H1 (cell line): ENCODE data around the gene ASL. TPM values are rescaled to one million over a fixed set of nuclear protein-coding genes. Genes with fewer than 3 reads are reported as not detected.

ENCODE experiments used
- CTCF ChIA-PET: fragments of 300-600 bp; sonication (Branson Sonifier 250); formaldehyde crosslinking; loops from one replicate; lab custom pipeline; 2021; ENCODE audit not compliant: partially characterized antibody; lab: Charles Lee
- POLR2A ChIA-PET: fragments of 300-600 bp; sonication (Branson Sonifier 250); formaldehyde crosslinking; loops from one replicate; lab custom pipeline; 2021; ENCODE audit warnings: inconsistent platforms; ENCODE audit not compliant: partially characterized antibody; lab: Charles Lee
- DNase-seq, 2 experiments: peaks; one replicate each; pipeline versions ENCODE4 v3.0.0 to v3.0.0-alpha.2; 2010 to 2022; ENCODE audit warnings: low spot score in 2 of 2, low read depth in 1 of 2, mixed read lengths in 1 of 2
- FAIRE-seq: peaks from 2 replicates; lab custom pipeline; 2011; peaks lifted over from hg19 to GRCh38; lab: Jason Lieb, UNC
- H2AFZ ChIP-seq: 2 replicates; pipeline ENCODE4 v1.8.1; 2012; ENCODE audit warnings: low read length, inconsistent platforms
- H2AK5ac ChIP-seq: 2 replicates; pipeline ENCODE4 v1.6.1; 2013; ENCODE audit warnings: low read depth, low read length
- H2BK120ac ChIP-seq: replicated peaks from 2 replicates; pipeline ENCODE3; 2013; ENCODE audit warnings: low read depth, low read length, inconsistent platforms
- H2BK12ac ChIP-seq: 2 replicates; pipeline ENCODE4 v1.6.1; 2013; ENCODE audit warnings: low read depth, low read length
- H2BK15ac ChIP-seq: 2 replicates; pipeline ENCODE4 v1.6.1; 2013; ENCODE audit warnings: low read length
- H2BK20ac ChIP-seq: 2 replicates; pipeline ENCODE4 v1.6.1; 2013; ENCODE audit warnings: low read length
- H2BK5ac ChIP-seq: 2 replicates; pipeline ENCODE4 v1.6.1; 2013; ENCODE audit warnings: low read depth, low read length
- H3K14ac ChIP-seq: 2 replicates; pipeline ENCODE4 v1.6.1; 2013; ENCODE audit warnings: inconsistent platforms; ENCODE audit not compliant: insufficient read length
- H3K18ac ChIP-seq: 2 replicates; pipeline ENCODE4 v1.6.1; 2013; ENCODE audit warnings: low read length; ENCODE audit errors: extremely low read depth
- H3K23ac ChIP-seq: 2 replicates; pipeline ENCODE4 v1.6.1; 2013; ENCODE audit warnings: inconsistent platforms; ENCODE audit not compliant: insufficient read length
- H3K23me2 ChIP-seq: 2 replicates; pipeline ENCODE4 v1.6.1; 2013; ENCODE audit warnings: low read depth, low read length
- H3K27ac ChIP-seq: 2 replicates; pipeline ENCODE4 v1.6.1; 2011; ENCODE audit warnings: low read depth, low read length, inconsistent platforms
- H3K27me3 ChIP-seq, 4 experiments: replicated peaks in 1 of 4; 1 replicate in 1 of 4; 2 replicates in 3 of 4; pipeline versions ENCODE4 v1.6.1 to v1.8.1; 2011 to 2013; ENCODE audit warnings: low read length in 3 of 4, mild to moderate bottlenecking in 3 of 4, inconsistent platforms in 2 of 4, mixed read lengths in 2 of 4, moderate library complexity in 1 of 4; ENCODE audit not compliant: control insufficient read depth in 3 of 4, insufficient read depth in 3 of 4; ENCODE audit errors: extremely low read depth in 1 of 4
- H3K36me3 ChIP-seq, 4 experiments: 2 replicates each; pipeline versions ENCODE4 v1.6.1 to v1.8.1; 2011 to 2013; ENCODE audit warnings: mild to moderate bottlenecking in 4 of 4, low read length in 3 of 4, moderate library complexity in 2 of 4, control low read depth in 1 of 4, inconsistent platforms in 1 of 4; ENCODE audit not compliant: insufficient read depth in 4 of 4, control insufficient read depth in 2 of 4
- H3K4ac ChIP-seq: replicated peaks from 2 replicates; pipeline ENCODE3; 2013; ENCODE audit warnings: low read length, low read depth, mixed read lengths, inconsistent platforms; ENCODE audit not compliant: insufficient read length
- H3K4me1 ChIP-seq, 4 experiments: replicated peaks in 1 of 4; 1 replicate in 1 of 4; 2 replicates in 3 of 4; pipeline versions ENCODE4 v1.6.1 to v1.8.1; 2011 to 2013; ENCODE audit warnings: low read length in 3 of 4, inconsistent platforms in 2 of 4, mixed read lengths in 1 of 4; ENCODE audit not compliant: insufficient read depth in 4 of 4, control insufficient read depth in 3 of 4
- H3K4me2 ChIP-seq, 2 experiments: 2 replicates each; pipeline versions ENCODE4 v1.6.1 to v1.8.1; 2011 to 2013; ENCODE audit warnings: low read depth in 2 of 2, low read length in 2 of 2, control low read depth in 1 of 2, inconsistent platforms in 1 of 2, mild to moderate bottlenecking in 1 of 2; ENCODE audit not compliant: insufficient read depth in 1 of 2
- H3K4me3 ChIP-seq, 4 experiments: fragments of 200-600, 300-600 bp in 1 of 4; sonication (generic), shearing (Covaris generic), sonication (Bioruptor Twin) in 1 of 4; 2 replicates each; pipeline versions ENCODE4 v1.5.1 to v1.8.1; 2011 to 2016; ENCODE audit warnings: low read length in 4 of 4, low read depth in 3 of 4, control low read depth in 2 of 4, inconsistent platforms in 2 of 4, mild to moderate bottlenecking in 2 of 4, mixed read lengths in 1 of 4, moderate library complexity in 1 of 4; ENCODE audit not compliant: insufficient read depth in 2 of 4; ENCODE audit errors: extremely low read depth in 1 of 4
- H3K56ac ChIP-seq: replicated peaks from 2 replicates; pipeline ENCODE3; 2013; ENCODE audit warnings: low read depth, mild to moderate bottlenecking, mixed read lengths, low read length, inconsistent platforms; ENCODE audit not compliant: insufficient read length
- H3K79me1 ChIP-seq: 2 replicates; pipeline ENCODE4 v1.6.1; 2013; ENCODE audit warnings: low read depth, low read length, control low read depth
- H3K79me2 ChIP-seq, 2 experiments: 2 replicates each; pipeline versions ENCODE4 v1.6.1 to v1.8.1; 2012 to 2013; ENCODE audit warnings: low read length in 2 of 2, mild to moderate bottlenecking in 2 of 2, inconsistent platforms in 1 of 2; ENCODE audit not compliant: insufficient read depth in 2 of 2, control insufficient read depth in 1 of 2
- H3K9ac ChIP-seq, 4 experiments: replicated peaks in 1 of 4; 1 replicate in 1 of 4; 2 replicates in 3 of 4; pipeline versions ENCODE4 v1.6.1 to v1.8.1; 2011 to 2013; ENCODE audit warnings: low read depth in 3 of 4, low read length in 3 of 4, control low read depth in 2 of 4, mild to moderate bottlenecking in 2 of 4, moderate library complexity in 2 of 4, inconsistent platforms in 1 of 4; ENCODE audit errors: extremely low read depth in 1 of 4
- H3K9me3 ChIP-seq, 2 experiments: 2 replicates each; pipeline versions ENCODE4 v1.6.1 to v1.8.1; 2012 to 2013; ENCODE audit warnings: mild to moderate bottlenecking in 2 of 2, moderate library complexity in 2 of 2, control low read depth in 1 of 2, inconsistent platforms in 1 of 2, low read depth in 1 of 2, low read length in 1 of 2, mixed read lengths in 1 of 2; ENCODE audit not compliant: insufficient read depth in 2 of 2
- H4K20me1 ChIP-seq, 2 experiments: replicated peaks in 1 of 2; 2 replicates each; pipeline versions ENCODE3 to v1.8.1; 2011 to 2013; ENCODE audit warnings: inconsistent platforms in 2 of 2, low read length in 2 of 2, mild to moderate bottlenecking in 1 of 2; ENCODE audit not compliant: insufficient read depth in 2 of 2, control insufficient read depth in 1 of 2
- H4K5ac ChIP-seq: 2 replicates; pipeline ENCODE4 v1.6.1; 2013; ENCODE audit warnings: low read length, low read depth, mixed read lengths, inconsistent platforms; ENCODE audit not compliant: insufficient read length
- H4K8ac ChIP-seq: 2 replicates; pipeline ENCODE4 v1.8.0; 2013; ENCODE audit warnings: mild to moderate bottlenecking, moderate library complexity, low read length, inconsistent platforms; ENCODE audit not compliant: insufficient read depth; ENCODE audit errors: extremely low read depth
- H4K91ac ChIP-seq: replicated peaks from 2 replicates; pipeline ENCODE3; 2013; ENCODE audit warnings: low read length, mixed read lengths, inconsistent platforms; ENCODE audit not compliant: insufficient read length
- ATF3 ChIP-seq: IDR thresholded peaks from 2 replicates; pipeline ENCODE4 v1.6.1; 2011; ENCODE audit warnings: low read depth, mild to moderate bottlenecking, low read length; ENCODE audit not compliant: insufficient read depth
- CEBPB ChIP-seq: IDR thresholded peaks from 2 replicates; pipeline ENCODE4 v1.6.1; 2012; ENCODE audit warnings: low read depth, low read length
- KDM1A ChIP-seq: fragments of 200-600, 300-600 bp; sonication (generic); IDR thresholded peaks from 2 replicates; pipeline ENCODE4 v1.7.1; 2016; ENCODE audit warnings: mild to moderate bottlenecking, low read length, borderline replicate concordance
- KDM5A ChIP-seq: fragments of 200-600 bp; IDR thresholded peaks from 2 replicates; pipeline ENCODE4 v1.7.1; 2012; ENCODE audit warnings: mild to moderate bottlenecking, low read length, inconsistent platforms, mixed read lengths
- NANOG ChIP-seq: IDR thresholded peaks from 2 replicates; pipeline ENCODE4 v1.6.1; 2011; ENCODE audit warnings: low read length, low read depth, mild to moderate bottlenecking, inconsistent platforms; ENCODE audit not compliant: insufficient read depth, poor library complexity, severe bottlenecking
- RFX5 ChIP-seq: IDR thresholded peaks from 2 replicates; pipeline ENCODE4 v1.6.1; 2011; ENCODE audit warnings: low read depth, low read length, improper control_type of control experiment, borderline replicate concordance
- RXRA ChIP-seq: IDR thresholded peaks from 2 replicates; pipeline ENCODE4 v1.6.1; 2011; ENCODE audit warnings: low read depth, mild to moderate bottlenecking, low read length, moderate library complexity; ENCODE audit not compliant: insufficient read depth
- SIN3A ChIP-seq, 2 experiments: IDR thresholded peaks in 1 of 2; conservative IDR thresholded peaks in 1 of 2; 2 replicates each; pipeline ENCODE4 v1.6.1; 2011 to 2012; ENCODE audit warnings: low read length in 2 of 2, improper control_type of control experiment in 1 of 2, low read depth in 1 of 2, mild to moderate bottlenecking in 1 of 2
- SUZ12 ChIP-seq: fragments of 200-600 bp; sonication (generic); IDR thresholded peaks from 2 replicates; pipeline ENCODE4 v1.6.1; 2012; ENCODE audit warnings: mild to moderate bottlenecking, inconsistent platforms, low read length, moderate library complexity, mixed read lengths
- ZNF274 ChIP-seq: IDR thresholded peaks from 2 replicates; pipeline ENCODE4 v1.7.0; 2012; ENCODE audit warnings: low read length, borderline replicate concordance; ENCODE audit errors: extremely low read depth
- WGBS, 2 experiments: shearing (Covaris generic) in 1 of 2; methylation state at CpG; one replicate each; pipeline versions ENCODE4 v1.1.6 to v1.1.7; 2013 to 2015; ENCODE audit warnings: low lambda C conversion rate in 2 of 2, mixed read lengths in 2 of 2, inconsistent platforms in 1 of 2, low coverage in 1 of 2, missing lambda C conversion rate in 1 of 2; ENCODE audit not compliant: insufficient replicate concordance in 2 of 2, insufficient coverage in 1 of 2, insufficient read length in 1 of 2; ENCODE audit errors: extremely low coverage in 1 of 2, missing lambda C conversion rate in 1 of 2; 5-methylcytosine and 5-hydroxymethylcytosine counted together
- polyA plus RNA-seq, 7 experiments: library from polyadenylated mRNA; depleted of rRNA in 3 of 7; stranded (reverse) in 5 of 7; unstranded in 2 of 7; fragments of >200 nt in 5 of 7; fragments of 200-250 nt in 2 of 7; gene quantifications; 1 replicate in 5 of 7; 2 replicates in 1 of 7; 4 replicates in 1 of 7; pipeline versions ENCODE4 v1.2.1 to v1.2.3, GENCODE V29; 2011 to 2013; ENCODE audit warnings: missing spikeins in 2 of 7, mixed read lengths in 2 of 7
- total RNA-seq: library from RNA; stranded (reverse); fragmentation: NEBNext Ultra II Directional; extraction: Animal tissue kit (Norgen Biotek cat#: 25700); gene quantifications from 2 replicates; pipeline ENCODE4 v1.2.1, GENCODE V29; 2021

The ASL gene
- total and polyA plus RNA-seq, 2 of the 8 experiments (the other 6 are each of a cell fraction or from before 2014, with no cell fraction given), result 23.3 to 35.3 TPM

GRCh38 chr7:66070222-66070621 lies 5.4 kb upstream of the ASL start:
- Histone ChIP-seq H2BK12ac (no peak overlapping the region), H3K4ac (no peak overlapping the region), H3K4me3 (no peak overlapping the region), H3K79me1 (no peaks in the 10 kb centered on the region), H3K18ac (no peak overlapping the region), H2BK120ac (no peak overlapping the region), H2BK15ac (no peak overlapping the region), H3K9me3 (no peaks in the 10 kb centered on the region), H3K14ac (no peak overlapping the region), H4K91ac (no peak overlapping the region), H2BK5ac (no peak overlapping the region), H3K27me3 (no peaks in the 10 kb centered on the region), H3K9ac (no peak overlapping the region), H3K36me3 (no peaks in the 10 kb centered on the region), H3K79me2 (no peaks in the 10 kb centered on the region), H4K5ac (no peak overlapping the region), H3K4me2 (no peak overlapping the region), H2AFZ (no peak overlapping the region), H3K27ac (no peak overlapping the region), H3K23me2 (no peaks in the 10 kb centered on the region), H2AK5ac (no peak overlapping the region), H4K8ac (no peak overlapping the region), H2BK20ac (no peak overlapping the region), H3K4me1 (0 out of 7 replicates have a peak, but pooled peaks cover 0 to 2% (median 0%) of the 10 kb centered on the region in 4 experiments), H3K56ac (no peak overlapping the region), H3K23ac (no peak overlapping the region), H4K20me1 (no peaks in the 10 kb centered on the region)
- POLR2A ChIA-PET, result no interaction called here
- DNase-seq (no peak), FAIRE-seq (no peak)
- TF ChIP-seq ATF3, result no peak
- no peak for TF ChIP-seq CEBPB
- no peak for TF ChIP-seq KDM1A
- TF ChIP-seq RFX5, result no peak
- no peak for TF ChIP-seq SUZ12
- TF ChIP-seq KDM5A, result no peak
- TF ChIP-seq SIN3A (conservative IDR thresholded peaks at IDR 0.05 in 1 of 2, IDR thresholded peaks at IDR 0.05 in 1 of 2; ENCODE audit: low read depth in 1 of 2, low read length in 2 of 2), result no peak
- TF ChIP-seq NANOG, result no peak
- no peak for TF ChIP-seq RXRA
- TF ChIP-seq ZNF274, result no peak
- WGBS, 2 experiments, result 95% methylated on average over 1 of the region's 1 CpG; no CpG with 5 or more reads in 1 of the 2 experiments
- CTCF ChIA-PET, result no interaction called here
